Astrocyte of the cerebellum (primary cell): Measurements from ENCODE around the gene CCDC112.

Source experiments
- DNase-seq: peaks from one replicate; pipeline ENCODE4 v3.0.0-alpha.2; 2011; ENCODE audit warnings: low read depth
- H3K4me3 ChIP-seq: 2 replicates; pipeline ENCODE4 v1.5.1; 2011; ENCODE audit warnings: mild to moderate bottlenecking, low read depth, low read length, moderate library complexity
- in situ Hi-C: cut with HindIII; loops from 2 replicates; pipeline ENCODE4 v1.10.0; 2017; ENCODE audit warnings: low sequenced_read_pairs
- TF ChIP-seq, protein P1 (sequence below): IDR thresholded peaks from 2 replicates; pipeline ENCODE4 v1.5.1; 2012; ENCODE audit warnings: low read length, low read depth, moderate library complexity, mild to moderate bottlenecking; ENCODE audit errors: missing control alignments

The CCDC112 gene

DNA sequence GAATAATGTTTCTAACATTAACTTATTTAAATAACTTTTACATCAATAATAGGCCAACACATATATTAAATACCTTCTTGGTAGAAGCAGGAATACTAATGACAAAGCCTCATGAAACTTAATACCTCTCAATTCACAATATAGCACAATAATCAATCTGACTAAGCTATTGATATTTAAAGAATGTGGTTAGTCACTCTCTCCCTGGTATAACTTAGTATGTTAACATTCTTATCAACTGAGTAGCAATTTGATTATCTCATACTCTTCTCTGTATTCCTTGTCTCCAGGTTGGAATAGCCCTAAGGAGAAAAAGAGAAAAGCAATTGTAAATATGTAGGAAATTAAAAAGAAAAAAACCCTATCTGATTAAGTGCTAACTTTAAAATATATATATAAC lies 28.8 kb downstream of the CCDC112 start:
- DNase-seq, result no peak
- in situ Hi-C loops, result no loop called here
- TF ChIP-seq, protein P1, sequence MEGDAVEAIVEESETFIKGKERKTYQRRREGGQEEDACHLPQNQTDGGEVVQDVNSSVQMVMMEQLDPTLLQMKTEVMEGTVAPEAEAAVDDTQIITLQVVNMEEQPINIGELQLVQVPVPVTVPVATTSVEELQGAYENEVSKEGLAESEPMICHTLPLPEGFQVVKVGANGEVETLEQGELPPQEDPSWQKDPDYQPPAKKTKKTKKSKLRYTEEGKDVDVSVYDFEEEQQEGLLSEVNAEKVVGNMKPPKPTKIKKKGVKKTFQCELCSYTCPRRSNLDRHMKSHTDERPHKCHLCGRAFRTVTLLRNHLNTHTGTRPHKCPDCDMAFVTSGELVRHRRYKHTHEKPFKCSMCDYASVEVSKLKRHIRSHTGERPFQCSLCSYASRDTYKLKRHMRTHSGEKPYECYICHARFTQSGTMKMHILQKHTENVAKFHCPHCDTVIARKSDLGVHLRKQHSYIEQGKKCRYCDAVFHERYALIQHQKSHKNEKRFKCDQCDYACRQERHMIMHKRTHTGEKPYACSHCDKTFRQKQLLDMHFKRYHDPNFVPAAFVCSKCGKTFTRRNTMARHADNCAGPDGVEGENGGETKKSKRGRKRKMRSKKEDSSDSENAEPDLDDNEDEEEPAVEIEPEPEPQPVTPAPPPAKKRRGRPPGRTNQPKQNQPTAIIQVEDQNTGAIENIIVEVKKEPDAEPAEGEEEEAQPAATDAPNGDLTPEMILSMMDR, result no peak
- no peak overlapping the region for H3K4me3 ChIP-seq

DNA sequence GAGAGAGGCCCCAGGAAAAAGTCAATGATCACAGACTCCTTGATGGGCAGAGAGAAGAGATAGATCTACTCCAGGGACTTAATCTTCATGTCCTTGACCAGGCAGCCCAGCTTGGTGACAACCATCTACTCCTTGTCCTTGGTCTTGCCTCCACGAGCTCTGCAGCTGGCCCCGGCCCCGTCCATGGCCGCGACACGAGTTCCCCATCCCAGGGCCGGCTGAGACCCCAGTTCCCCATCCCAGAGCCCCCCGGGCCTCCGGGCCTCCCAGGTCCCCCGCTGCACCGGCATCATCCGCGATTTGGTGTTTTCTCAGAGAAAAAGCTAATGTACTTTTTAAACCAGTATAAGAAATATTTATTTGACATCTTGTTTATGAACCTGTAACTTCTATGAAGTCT lies 31.2 kb downstream of the CCDC112 start:
- no peak for DNase-seq
- no peak overlapping the region for H3K4me3 ChIP-seq
- in situ Hi-C loops, result no loop called here

DNA sequence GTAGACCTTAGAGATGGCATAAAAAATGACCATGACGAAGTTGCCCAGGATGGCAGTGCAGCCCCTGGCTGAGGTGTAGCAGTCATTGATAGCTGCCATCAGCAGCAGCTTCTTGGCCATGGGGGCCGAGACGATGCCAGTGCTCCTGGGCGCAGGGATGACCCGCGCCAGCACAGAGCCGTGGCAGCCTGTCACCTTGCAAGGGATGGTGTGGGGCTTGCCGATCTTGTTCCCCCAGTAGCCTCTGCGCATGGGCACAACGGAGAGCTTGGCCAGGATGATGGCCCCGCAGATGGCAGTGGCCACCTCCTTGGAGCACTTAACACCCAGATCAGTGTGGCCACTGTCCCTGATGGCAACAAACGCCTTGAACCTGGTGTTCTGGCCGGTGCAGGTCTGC lies 31.7 kb downstream of the CCDC112 start:
- H3K4me3 ChIP-seq, result no peak overlapping the region
- no peak for DNase-seq
- in situ Hi-C loops, result no loop called here
- TF ChIP-seq, protein P1, result no peak

More for the DNA sequence above, 31.2 kb downstream of the CCDC112 start:
- TF ChIP-seq, protein P1, result no peak

DNA sequence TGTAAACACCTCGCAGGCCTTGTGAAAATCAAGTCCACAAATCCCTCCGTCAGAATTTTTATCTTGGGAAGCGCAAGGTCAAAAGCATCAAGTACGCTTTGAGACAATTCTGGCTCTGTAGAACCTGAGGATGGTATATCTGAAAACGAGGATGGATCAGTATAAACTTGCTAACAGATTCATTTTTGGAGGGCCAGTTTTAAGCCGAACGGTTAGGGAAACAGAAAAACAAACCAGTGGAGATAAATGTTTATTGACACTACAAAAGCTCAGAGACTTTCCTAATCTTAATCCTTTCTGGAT lies 33.4 kb downstream of the CCDC112 start:
- peak overlapping the region; percentile 95 for H3K4me3 ChIP-seq
- DNase-seq, result no peak
- in situ Hi-C loops, result no loop called here
- TF ChIP-seq, protein P1, result no peak

DNA sequence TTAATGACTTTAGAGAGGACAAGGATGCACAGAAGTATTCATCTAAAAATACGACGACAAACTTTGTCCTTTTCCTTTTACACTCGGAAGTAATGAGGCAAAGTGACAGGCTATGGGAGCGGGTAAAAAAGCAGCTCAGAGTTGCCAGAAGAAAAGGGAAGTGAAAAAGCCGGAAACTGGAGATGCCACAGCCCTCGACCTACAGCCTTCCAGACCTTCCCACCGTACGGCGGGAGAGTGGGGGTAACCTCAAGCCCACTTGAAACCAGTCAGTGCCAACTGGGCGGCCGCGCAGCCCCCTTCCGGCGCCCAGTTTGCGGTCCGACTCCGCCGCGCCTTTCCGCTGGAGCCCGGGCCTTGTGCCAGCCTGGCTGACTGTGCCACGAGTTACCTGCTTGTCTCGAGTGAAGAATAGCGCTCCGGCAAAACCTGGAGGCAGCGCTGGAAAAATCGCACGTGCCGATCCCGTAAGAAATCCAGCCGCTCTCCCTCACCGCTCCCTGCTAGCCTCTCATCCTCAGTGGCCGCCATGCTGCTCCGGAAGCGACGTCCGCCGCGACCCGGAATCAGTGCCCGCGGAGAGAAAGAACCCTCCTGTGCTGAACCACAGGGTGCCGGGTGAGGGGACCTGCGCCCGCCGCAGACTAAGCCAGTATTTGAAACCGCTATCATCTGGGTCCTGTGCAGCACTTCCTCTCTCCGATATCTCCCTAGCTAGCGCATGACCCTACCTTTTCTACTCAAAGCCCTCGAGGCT lies 34.0 kb downstream of the CCDC112 start, which contains the start of gene PGGT1B:
PGGT1B (minus strand) TSS at position 557 of the 757 bp plus-strand sequence; CDS start at position 531, 26 bp downstream.
- DNase-seq, result peak; percentile 11
- TF ChIP-seq, protein P1, result no peak
- peak within 1 kb of the TSS; percentile 95 for H3K4me3 ChIP-seq
- in situ Hi-C loops, result no loop called here

DNA sequence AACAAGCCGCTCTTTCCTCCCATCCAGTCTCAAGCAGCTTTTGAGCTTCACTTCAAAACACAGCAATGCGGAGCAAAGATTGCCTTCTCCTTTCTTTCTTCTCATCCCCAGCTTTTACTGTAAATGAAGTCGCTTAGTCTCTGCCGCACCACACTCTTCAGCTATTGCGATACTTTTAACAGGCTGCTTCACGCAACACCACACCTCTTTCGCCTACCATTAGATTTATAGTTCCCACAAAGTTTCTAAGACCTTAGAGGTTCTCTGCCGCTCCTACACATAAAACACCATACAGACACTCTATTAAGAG lies 34.5 kb downstream of the CCDC112 start:
- peak overlapping the region; percentile 95 for H3K4me3 ChIP-seq
- in situ Hi-C loops, result no loop called here

More for the DNA sequence above, 34.5 kb downstream of the CCDC112 start:
- TF ChIP-seq, protein P1, result no peak
- peak; percentile 2 for DNase-seq
